LNCAP (cell line): ENCODE results near the gene DIPK1A.

Source experiments
- TF ChIP-seq, protein P1 (sequence below): fragments of 450-650 bp; IDR thresholded peaks from 2 replicates; pipeline ENCODE4 v1.5.1; 2017; ENCODE audit warnings: mild to moderate bottlenecking

Gene DIPK1A

DNA sequence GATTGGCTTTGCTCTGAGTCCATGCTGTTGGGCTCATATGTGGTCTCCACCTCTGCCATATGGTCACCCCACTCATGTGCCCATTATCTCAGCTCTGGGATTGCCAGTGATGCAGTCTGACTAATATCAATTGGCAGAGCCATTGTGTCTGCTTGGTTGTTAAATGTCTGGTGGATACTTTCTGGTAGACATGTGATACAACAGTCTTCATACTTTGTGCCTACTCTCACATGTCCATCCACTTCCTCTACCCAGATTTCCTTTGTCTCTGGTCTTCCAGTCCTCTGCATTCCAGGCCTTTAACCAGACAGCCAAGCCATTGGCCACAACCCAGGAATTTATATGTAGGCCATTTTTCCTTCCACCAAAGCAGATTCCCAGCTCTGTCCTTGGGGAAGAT lies 30.8 kb upstream of the DIPK1A start:
- TF ChIP-seq, protein P1, sequence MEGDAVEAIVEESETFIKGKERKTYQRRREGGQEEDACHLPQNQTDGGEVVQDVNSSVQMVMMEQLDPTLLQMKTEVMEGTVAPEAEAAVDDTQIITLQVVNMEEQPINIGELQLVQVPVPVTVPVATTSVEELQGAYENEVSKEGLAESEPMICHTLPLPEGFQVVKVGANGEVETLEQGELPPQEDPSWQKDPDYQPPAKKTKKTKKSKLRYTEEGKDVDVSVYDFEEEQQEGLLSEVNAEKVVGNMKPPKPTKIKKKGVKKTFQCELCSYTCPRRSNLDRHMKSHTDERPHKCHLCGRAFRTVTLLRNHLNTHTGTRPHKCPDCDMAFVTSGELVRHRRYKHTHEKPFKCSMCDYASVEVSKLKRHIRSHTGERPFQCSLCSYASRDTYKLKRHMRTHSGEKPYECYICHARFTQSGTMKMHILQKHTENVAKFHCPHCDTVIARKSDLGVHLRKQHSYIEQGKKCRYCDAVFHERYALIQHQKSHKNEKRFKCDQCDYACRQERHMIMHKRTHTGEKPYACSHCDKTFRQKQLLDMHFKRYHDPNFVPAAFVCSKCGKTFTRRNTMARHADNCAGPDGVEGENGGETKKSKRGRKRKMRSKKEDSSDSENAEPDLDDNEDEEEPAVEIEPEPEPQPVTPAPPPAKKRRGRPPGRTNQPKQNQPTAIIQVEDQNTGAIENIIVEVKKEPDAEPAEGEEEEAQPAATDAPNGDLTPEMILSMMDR = no peak

DNA sequence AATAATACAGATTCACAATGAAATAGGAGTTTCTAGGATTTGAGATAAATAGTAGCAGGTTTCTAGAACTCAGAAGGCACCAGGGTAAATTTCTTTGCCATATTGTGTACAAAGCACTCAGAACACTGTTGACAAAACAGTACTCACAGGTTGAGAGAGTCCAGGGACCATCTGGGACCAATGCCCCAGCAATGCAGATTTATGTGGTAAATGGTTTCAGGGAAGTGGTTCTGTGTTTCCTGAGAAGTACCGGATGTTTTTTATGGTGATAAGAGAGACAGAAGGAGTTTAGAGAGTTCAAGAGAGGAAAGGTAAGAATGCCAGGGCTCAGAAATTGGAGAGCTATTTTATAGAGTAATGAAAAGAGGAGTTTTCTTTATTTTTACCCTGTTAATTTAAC lies 29.6 kb upstream of the DIPK1A start:
- TF ChIP-seq, protein P1 = no peak

DNA sequence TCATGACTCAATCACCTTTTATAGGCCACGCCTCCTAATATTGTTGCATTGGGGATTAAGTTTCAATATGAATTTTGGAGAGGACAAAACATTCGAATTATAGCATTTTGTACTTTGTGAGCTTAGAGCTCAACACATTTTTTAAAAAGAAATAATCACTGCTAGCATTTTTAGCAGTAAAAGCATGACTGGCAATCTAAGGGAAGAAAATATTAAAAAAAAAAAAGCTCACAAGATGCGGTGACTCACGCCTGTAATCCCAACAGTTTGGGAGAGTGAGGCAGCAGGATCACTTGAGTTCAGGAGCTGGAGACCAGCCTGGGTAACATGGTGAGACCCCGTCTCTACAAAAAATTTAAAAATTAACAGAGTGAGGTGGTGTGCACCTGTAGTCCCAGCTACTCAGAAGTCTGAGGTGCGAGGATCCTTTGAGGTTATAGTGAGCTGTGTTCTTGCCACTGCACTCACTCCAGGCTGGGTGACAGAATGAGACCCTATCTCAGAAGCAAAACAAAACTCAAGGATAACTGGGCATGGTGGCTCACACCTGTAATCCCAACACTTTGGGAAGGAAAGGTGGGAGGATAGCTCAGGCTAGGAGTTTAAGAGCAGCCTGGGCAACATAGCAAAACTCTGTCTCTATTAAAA lies 28.8 kb upstream of the DIPK1A start:
- TF ChIP-seq, protein P1 = no peak

DNA sequence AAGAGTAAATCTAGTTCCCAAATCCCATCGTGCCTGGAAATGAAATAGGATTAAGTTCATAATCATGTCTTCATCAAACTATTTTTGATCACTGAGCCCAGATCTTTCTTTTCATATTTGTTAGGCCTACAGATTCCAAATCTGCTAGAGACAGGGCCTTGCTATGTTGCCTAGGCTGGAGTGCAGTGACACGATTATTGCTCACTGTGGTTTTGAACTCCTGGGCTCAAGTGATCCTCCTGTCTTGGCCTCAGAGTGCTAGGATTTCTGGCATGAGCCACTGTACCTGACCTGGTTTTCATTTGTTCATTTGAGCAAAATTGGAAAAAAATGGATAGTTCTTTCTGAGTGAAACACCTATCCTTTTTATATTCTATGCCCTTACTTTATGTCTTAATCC lies 28.0 kb upstream of the DIPK1A start:
- TF ChIP-seq, protein P1 = no peak

DNA sequence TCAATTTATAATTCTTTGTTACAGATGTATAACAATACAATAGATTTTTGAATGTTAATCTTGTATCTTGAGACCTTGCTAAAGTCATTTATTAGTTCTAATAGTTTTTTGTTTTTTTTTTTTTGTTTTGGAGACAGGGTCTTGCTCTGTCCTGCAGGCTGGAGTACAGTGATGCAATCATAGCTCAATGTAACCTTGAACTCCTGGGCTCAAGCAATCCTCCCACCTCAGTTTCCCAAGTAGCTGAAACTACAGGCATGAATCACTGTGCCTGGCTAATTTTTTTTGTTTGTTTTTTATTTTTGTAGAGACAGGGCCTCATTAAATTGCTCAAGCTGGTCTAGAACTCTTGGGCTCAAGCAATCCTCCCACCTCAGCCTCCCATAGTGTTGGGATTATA lies 26.2 kb upstream of the DIPK1A start:
- TF ChIP-seq, protein P1 = no peak

DNA sequence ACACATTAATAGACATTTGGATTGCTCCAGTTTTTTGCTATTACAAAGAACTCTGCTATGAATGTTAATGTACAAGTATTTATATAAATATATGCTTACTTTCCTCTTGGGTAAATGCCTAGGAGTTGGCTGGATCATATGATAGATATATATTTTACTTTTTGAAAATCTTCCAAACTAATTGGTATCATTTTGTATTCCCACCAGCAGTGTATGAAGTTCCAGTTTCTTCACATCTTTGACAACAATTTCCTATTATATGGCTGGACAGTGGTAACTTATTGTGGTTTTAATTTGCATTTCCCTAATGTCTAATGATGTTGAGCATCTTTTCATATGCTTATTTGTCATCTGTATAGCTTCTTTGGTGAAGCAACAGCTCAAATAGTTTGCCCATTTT lies 23.8 kb upstream of the DIPK1A start:
- TF ChIP-seq, protein P1 = no peak

DNA sequence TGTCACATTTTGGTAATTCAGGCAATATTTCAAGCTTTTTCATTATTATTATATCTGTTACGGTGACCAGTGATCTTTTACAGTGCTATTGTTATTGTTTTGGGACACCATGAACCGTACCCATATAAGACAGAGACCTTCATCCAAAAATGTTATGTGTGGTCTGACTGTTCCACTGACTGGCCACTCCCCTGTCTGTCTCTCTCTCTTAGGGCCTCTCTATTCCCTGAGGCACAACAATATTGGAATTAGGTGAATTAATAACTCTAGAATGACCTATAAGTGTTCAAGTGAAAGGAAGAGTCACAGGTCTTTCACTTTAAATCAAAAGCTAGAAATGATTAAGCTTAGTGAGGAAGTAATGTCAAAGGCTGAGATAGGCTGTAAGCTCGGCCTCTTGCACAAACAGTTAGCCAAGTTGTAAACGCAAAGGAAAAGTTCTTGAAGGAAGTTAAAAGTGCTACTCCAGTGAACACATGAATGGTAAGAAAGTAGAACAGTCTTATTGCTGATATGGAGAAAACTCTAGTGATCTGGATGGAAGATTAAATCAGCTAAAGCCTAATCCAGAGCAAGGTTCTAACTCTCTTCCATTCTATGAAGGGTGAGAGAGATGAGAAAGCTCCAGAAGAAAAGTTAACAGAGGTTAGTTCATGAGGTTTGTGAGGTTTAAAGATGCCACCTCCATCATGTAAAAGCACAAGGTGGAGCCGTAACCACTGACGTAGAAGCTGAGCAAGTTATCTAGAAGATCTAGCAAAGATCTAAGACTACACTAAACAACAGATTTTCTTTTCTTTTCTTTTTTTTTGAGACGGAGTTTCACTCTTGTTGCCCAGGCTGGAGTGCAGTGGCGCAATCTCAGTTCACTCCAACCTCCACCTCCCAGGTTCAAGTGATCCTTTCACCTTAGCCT lies 19.7 kb upstream of the DIPK1A start:
- TF ChIP-seq, protein P1 = no peak
